Aorta (tissue), 5 donors: ENCODE measurements around the gene LBP. TPM values are rescaled to one million over a fixed set of nuclear protein-coding genes. Genes with fewer than 3 reads are reported as not detected.

Source experiments
- ATAC-seq: fragments of 200-7000 bp; cut with Tn5 transposase; one replicate; pipeline ENCODE4 v1.9.1; 2022; ENCODE audit warnings: moderate library complexity; ENCODE audit not compliant: low FRiP score
- DNase-seq, 2 donors: peaks; one replicate each; pipeline ENCODE4 v3.0.0-alpha.2; 2020
- H3K27ac ChIP-seq, 2 donors: one replicate each; pipeline ENCODE4 v1.5.1; 2013; ENCODE audit warnings: low read length in 2 of 2, mild to moderate bottlenecking in 2 of 2, moderate library complexity in 2 of 2, control low read depth in 1 of 2, inconsistent platforms in 1 of 2, low read depth in 1 of 2
- H3K27me3 ChIP-seq, 2 donors: one replicate each; pipeline ENCODE4 v1.6.1; 2013; ENCODE audit warnings: control low read depth in 1 of 2, low read length in 1 of 2, mild to moderate bottlenecking in 1 of 2, moderate library complexity in 1 of 2; ENCODE audit not compliant: insufficient read depth in 2 of 2, control insufficient read depth in 1 of 2
- H3K36me3 ChIP-seq, 2 donors: one replicate each; pipeline ENCODE4 v1.6.1; 2013; ENCODE audit warnings: control low read depth in 1 of 2, low read length in 1 of 2, mild to moderate bottlenecking in 1 of 2; ENCODE audit not compliant: insufficient read depth in 2 of 2, control insufficient read depth in 1 of 2
- H3K4me1 ChIP-seq, 2 donors: one replicate each; pipeline ENCODE4 v1.6.1; 2013; ENCODE audit warnings: low read length in 2 of 2, control low read depth in 1 of 2, mild to moderate bottlenecking in 1 of 2, moderate library complexity in 1 of 2; ENCODE audit not compliant: insufficient read depth in 2 of 2, control insufficient read depth in 1 of 2
- H3K4me3 ChIP-seq, 2 donors: one replicate each; pipeline ENCODE4 v1.5.1; 2013; ENCODE audit warnings: low read length in 2 of 2, control low read depth in 1 of 2, mild to moderate bottlenecking in 1 of 2
- H3K9me3 ChIP-seq: one replicate; pipeline ENCODE4 v1.6.1; 2013; ENCODE audit warnings: mild to moderate bottlenecking, low read length; ENCODE audit not compliant: control insufficient read depth
- WGBS, 2 donors: extraction: QIAGEN DNeasy Blood & Tissue Kit; methylation state at CpG; one replicate each; pipeline ENCODE4 v1.1.7; 2013; 5-methylcytosine and 5-hydroxymethylcytosine counted together
- intact Hi-C, 2 donors: fragments of 100-400 bp; cut with DNase I; formaldehyde crosslinking; loops; one replicate each; pipeline versions ENCODE4 v1.14.2 to v1.15.0; 2022
- long read RNA-seq, 2 donors: library from polyadenylated mRNA; unstranded; transcript quantifications; one replicate each; pipeline ENCODE4 v2.0.0, GENCODE V29; 2020 to 2021
- polyA plus RNA-seq, 2 donors: library from polyadenylated mRNA; stranded (reverse); fragments of 200-250 nt; gene quantifications; one replicate each; pipeline ENCODE4 v1.2.3, GENCODE V29; 2013
- total RNA-seq, 2 donors: library from RNA; stranded (reverse); fragmentation: NEBNext Ultra II Directional; extraction: Animal tissue kit (Norgen Biotek cat#: 25700); gene quantifications; one replicate each; pipeline ENCODE4 v1.2.1, GENCODE V29; 2021
- donor health status: healthy with polysubstance abuse.
- donor health status: Bipolar disorder and iron deficiency.
- donor health status: DM: no; HTN: no; CAD: no.
- donor health status: DM: no; HTN: no; CAD: no.
- donor health status: DM: yes; HTN: yes; CAD: no.

The LBP gene
- 1 to 10 TPM; 2.7 to 7.8 TPM for total RNA-seq
- under 1 TPM; 0.20 to 0.25 TPM for polyA plus RNA-seq
- long read RNA-seq, donor 1, transcript LBP-201 (15 exons, 1,961 nt): major isoform, 55 of 63 reads
- long read RNA-seq, donor 1, partial matches to known transcripts: 6 of 63 reads
- long read RNA-seq, donor 1, other reads (novel, unspliced or antisense): 2 of 63 reads
- long read RNA-seq, donor 2, partial matches to known transcripts: 1 of 5 reads
- long read RNA-seq, donor 2, other reads (novel, unspliced or antisense): 0 of 5 reads

GRCh38 chr20:38346247-38346651, at the start of gene LBP:
Gene LBP, plus strand, starts transcription at chr20:38346482. Its CDS starts 35 bp downstream, at chr20:38346517.
- peak; percentile 37 for ATAC-seq

GRCh38 chr20:38297916-38298674, 48.2 kb upstream of the LBP start:
- no peaks in the 10 kb centered on the region for H3K9me3 ChIP-seq
- no peak for DNase-seq
- H3K4me1 ChIP-seq: no peaks in the 10 kb centered on the region
- no peak overlapping the region for H3K4me3 ChIP-seq
- peak overlapping the region in 1 of 2 donors; percentile 71 for H3K27ac ChIP-seq
- intact Hi-C loops: loop anchor here (5.0 to 10.0 kb wide), 2 partner anchors 56 to 243 kb away; no protein-coding TSS in a partner anchor
- no peaks in the 10 kb centered on the region for H3K27me3 ChIP-seq
- no peaks in the 10 kb centered on the region for H3K36me3 ChIP-seq
- no peak for ATAC-seq
- 93 to 94% methylated on average over 7 of the region's 7 CpGs for WGBS, 2 donors

More at GRCh38 chr20:38346247-38346651, at the start of gene LBP:
- WGBS, 2 donors: 81 to 84% methylated on average over 8 of the region's 8 CpGs
- no peaks in the 10 kb centered on the region for H3K9me3 ChIP-seq
- no peak within 1 kb of the TSS for H3K27ac ChIP-seq
- DNase-seq: no peak
- H3K4me1 ChIP-seq: no peaks in the 10 kb centered on the region
- no peaks in the 10 kb centered on the region for H3K27me3 ChIP-seq
- no peak within 1 kb of the TSS for H3K4me3 ChIP-seq
- H3K36me3 ChIP-seq: no peaks in the 10 kb centered on the region
- intact Hi-C loops: loop anchor here in 1 of 2 donors (10.0 kb wide), 1 partner anchor 59 kb away; no protein-coding TSS in a partner anchor

- Histone ChIP-seq H3K36me3 (no peaks in the 10 kb centered on the region), H3K27me3 (no peaks in the 10 kb centered on the region), H3K9me3 (no peaks in the 10 kb centered on the region), H3K27ac (peak overlapping the region; percentile 53 to 71), H3K4me3 (no peak overlapping the region), H3K4me1 (no peaks in the 10 kb centered on the region)
- 2% methylated on average over 13 of the region's 13 CpGs for WGBS, 2 donors
- peak; percentile 92 for ATAC-seq
- intact Hi-C loops: loop anchor here (5.0 to 10.0 kb wide), 2 partner anchors 57 to 244 kb away; no protein-coding TSS in a partner anchor
- DNase-seq: peak; percentile 90 to 91
Measured at GRCh38 chr20:38298768-38299288, 47.5 kb upstream of the LBP start.

- 68 to 76% methylated on average over 6 of the region's 6 CpGs for WGBS, 2 donors
- DNase-seq (no peak), ATAC-seq (no peak)
- H3K4me1 ChIP-seq: no peaks in the 10 kb centered on the region
- no peak overlapping the region for H3K27ac ChIP-seq
- no peaks in the 10 kb centered on the region for H3K27me3 ChIP-seq
- no peaks in the 10 kb centered on the region for H3K36me3 ChIP-seq
- intact Hi-C loops: loop anchor here (5.0 to 10.0 kb wide), 2 partner anchors 58 to 245 kb away; no protein-coding TSS in a partner anchor
- H3K4me3 ChIP-seq: no peak overlapping the region
- no peaks in the 10 kb centered on the region for H3K9me3 ChIP-seq
Measured at GRCh38 chr20:38299963-38300362, 46.3 kb upstream of the LBP start.

- WGBS, 2 donors: 88 to 93% methylated on average over 4 of the region's 4 CpGs
- intact Hi-C loops: no loop called here
Measured at GRCh38 chr20:38300438-38300837, 45.8 kb upstream of the LBP start.

GRCh38 chr20:38301309-38301708, 45.0 kb upstream of the LBP start:
- Histone ChIP-seq H3K36me3 (no peaks in the 10 kb centered on the region), H3K27me3 (no peaks in the 10 kb centered on the region), H3K9me3 (no peaks in the 10 kb centered on the region), H3K4me1 (no peaks in the 10 kb centered on the region), H3K4me3 (no peak overlapping the region), H3K27ac (no peak overlapping the region)
- no peak for ATAC-seq
- intact Hi-C loops: no loop called here
- WGBS, 2 donors: 91 to 97% methylated on average over 3 of the region's 3 CpGs
- no peak for DNase-seq

More at GRCh38 chr20:38300438-38300837, 45.8 kb upstream of the LBP start:
- DNase-seq: no peak
- Histone ChIP-seq H3K4me3 (no peak overlapping the region), H3K4me1 (no peaks in the 10 kb centered on the region), H3K36me3 (no peaks in the 10 kb centered on the region), H3K27me3 (no peaks in the 10 kb centered on the region), H3K27ac (no peak overlapping the region), H3K9me3 (no peaks in the 10 kb centered on the region)
- no peak for ATAC-seq

GRCh38 chr20:38302786-38303185, 43.5 kb upstream of the LBP start:
- 45 to 50% methylated on average over 11 of the region's 11 CpGs for WGBS, 2 donors

GRCh38 chr20:38303908-38304379, 42.3 kb upstream of the LBP start, which contains the start of gene BPI:
Gene BPI, plus strand, starts transcription at chr20:38304156. Its CDS starts 68 bp downstream, at chr20:38304224.
- DNase-seq: peak in 1 of 2 donors; percentile 78
- no peak within 1 kb of the TSS for H3K4me3 ChIP-seq
- no peak within 1 kb of the TSS for H3K27ac ChIP-seq
- ATAC-seq: no peak
- H3K36me3 ChIP-seq: no peaks in the 10 kb centered on the region
- no peaks in the 10 kb centered on the region for H3K4me1 ChIP-seq
- WGBS, 2 donors: 86 to 90% methylated on average over 21 of the region's 21 CpGs
- H3K27me3 ChIP-seq: no peaks in the 10 kb centered on the region
- intact Hi-C loops: no loop called here
- no peaks in the 10 kb centered on the region for H3K9me3 ChIP-seq

More at GRCh38 chr20:38302786-38303185, 43.5 kb upstream of the LBP start:
- intact Hi-C loops: no loop called here
- ATAC-seq (no peak), DNase-seq (no peak)
- no peak overlapping the region for H3K4me3 ChIP-seq
- no peaks in the 10 kb centered on the region for H3K27me3 ChIP-seq
- H3K27ac ChIP-seq: no peak overlapping the region
- H3K4me1 ChIP-seq: no peaks in the 10 kb centered on the region
- no peaks in the 10 kb centered on the region for H3K36me3 ChIP-seq
- no peaks in the 10 kb centered on the region for H3K9me3 ChIP-seq
